ENCODE data around the gene SLCO4A1.

GRCh38 chr20:62657589-62657942, 15.3 kb downstream of the SLCO4A1 start:
- TF ChIP-seq, protein P1, sequence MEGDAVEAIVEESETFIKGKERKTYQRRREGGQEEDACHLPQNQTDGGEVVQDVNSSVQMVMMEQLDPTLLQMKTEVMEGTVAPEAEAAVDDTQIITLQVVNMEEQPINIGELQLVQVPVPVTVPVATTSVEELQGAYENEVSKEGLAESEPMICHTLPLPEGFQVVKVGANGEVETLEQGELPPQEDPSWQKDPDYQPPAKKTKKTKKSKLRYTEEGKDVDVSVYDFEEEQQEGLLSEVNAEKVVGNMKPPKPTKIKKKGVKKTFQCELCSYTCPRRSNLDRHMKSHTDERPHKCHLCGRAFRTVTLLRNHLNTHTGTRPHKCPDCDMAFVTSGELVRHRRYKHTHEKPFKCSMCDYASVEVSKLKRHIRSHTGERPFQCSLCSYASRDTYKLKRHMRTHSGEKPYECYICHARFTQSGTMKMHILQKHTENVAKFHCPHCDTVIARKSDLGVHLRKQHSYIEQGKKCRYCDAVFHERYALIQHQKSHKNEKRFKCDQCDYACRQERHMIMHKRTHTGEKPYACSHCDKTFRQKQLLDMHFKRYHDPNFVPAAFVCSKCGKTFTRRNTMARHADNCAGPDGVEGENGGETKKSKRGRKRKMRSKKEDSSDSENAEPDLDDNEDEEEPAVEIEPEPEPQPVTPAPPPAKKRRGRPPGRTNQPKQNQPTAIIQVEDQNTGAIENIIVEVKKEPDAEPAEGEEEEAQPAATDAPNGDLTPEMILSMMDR (conservative IDR thresholded peaks at IDR 0.05 in 1 of 2, IDR thresholded peaks at IDR 0.05 in 1 of 2; ENCODE audit: low read depth in 1 of 2, low read length in 2 of 2) = no peak
- TF ChIP-seq EZH2 (IDR thresholded peaks at IDR 0.05; ENCODE audit: low read length, missing control alignments) = no peak

All from fibroblast of lung (primary cell).